ENCODE data around the gene DIRAS1. TPM values are rescaled to one million over a fixed set of nuclear protein-coding genes. Genes with fewer than 3 reads are reported as not detected.

DIRAS1 gene
- polyA plus RNA-seq, 1 experiment = 12.5 TPM

GRCh38 chr19:2743099-2743498, 21.9 kb upstream of the DIRAS1 start:
- Histone ChIP-seq H3K4me3 (ENCODE audit: low read depth, low read length) (no peak overlapping the region), H3K9me3 (ENCODE audit: control insufficient read depth, insufficient read depth, low read length) (peaks cover 3% of the 10 kb centered on the region; the same call in 1 of the 2 replicates), H3K27me3 (ENCODE audit: control insufficient read depth, insufficient read depth, low read length) (no peaks in the 10 kb centered on the region), H3K27ac (ENCODE audit: low read depth, low read length) (no peak overlapping the region)
- no peak for DNase-seq (ENCODE audit: low read depth, low spot score)
- ChIA-PET CTCF (interaction anchor here (1.3 kb wide), 1 partner anchor 95 kb away, joined by 4 read pairs; no protein-coding TSS in a partner anchor), POLR2A (no interaction called here)
- no peak for TF ChIP-seq CTCF (IDR thresholded peaks at IDR 0.05; ENCODE audit: low read depth, low read length)

- no peaks in the 10 kb centered on the region for H3K27me3 ChIP-seq (ENCODE audit: control insufficient read depth, insufficient read depth, low read length)
- POLR2A ChIA-PET = no interaction called here
- H3K9me3 ChIP-seq (ENCODE audit: control insufficient read depth, insufficient read depth, low read length) = peaks cover 13% of the 10 kb centered on the region
- CTCF ChIA-PET = no interaction called here
- no peak for DNase-seq (ENCODE audit: low read depth, low spot score)
- no peak overlapping the region for H3K4me3 ChIP-seq (ENCODE audit: low read depth, low read length)
- TF ChIP-seq CTCF (IDR thresholded peaks at IDR 0.05; ENCODE audit: low read depth, low read length) = no peak
- no peak overlapping the region for H3K27ac ChIP-seq (ENCODE audit: low read depth, low read length)
Observed at GRCh38 chr19:2740314-2740656, 19.1 kb upstream of the DIRAS1 start.

GRCh38 chr19:2739602-2740313, 18.6 kb upstream of the DIRAS1 start, which contains the start of gene SLC39A3:
SLC39A3 (minus strand) TSS chr19:2740017; CDS start chr19:2737257, 2,760 bp downstream.
- Histone ChIP-seq H3K27ac (ENCODE audit: low read depth, low read length) (no peak within 1 kb of the TSS), H3K4me3 (ENCODE audit: low read depth, low read length) (peak within 1 kb of the TSS; percentile 97), H3K9me3 (ENCODE audit: control insufficient read depth, insufficient read depth, low read length) (peaks cover 13% of the 10 kb centered on the region), H3K27me3 (ENCODE audit: control insufficient read depth, insufficient read depth, low read length) (no peaks in the 10 kb centered on the region)
- peak; percentile 98 for DNase-seq (ENCODE audit: low read depth, low spot score)
- TF ChIP-seq CTCF (IDR thresholded peaks at IDR 0.05; ENCODE audit: low read depth, low read length) = peak; percentile 19
- ChIA-PET CTCF (interaction anchor here (2.5 kb wide), 1 partner anchor 9 kb away, joined by 9 read pairs; no protein-coding TSS in a partner anchor), POLR2A (no interaction called here)

GRCh38 chr19:2736550-2737190, 15.5 kb upstream of the DIRAS1 start:
- Histone ChIP-seq H3K27me3 (ENCODE audit: control insufficient read depth, insufficient read depth, low read length) (no peaks in the 10 kb centered on the region), H3K4me3 (ENCODE audit: low read depth, low read length) (no peak overlapping the region), H3K27ac (ENCODE audit: low read depth, low read length) (no peak overlapping the region), H3K9me3 (ENCODE audit: control insufficient read depth, insufficient read depth, low read length) (peaks cover 13% of the 10 kb centered on the region)
- no peak for DNase-seq (ENCODE audit: low read depth, low spot score)
- CTCF ChIA-PET = no interaction called here
- no peak for TF ChIP-seq CTCF (IDR thresholded peaks at IDR 0.05; ENCODE audit: low read depth, low read length)
- POLR2A ChIA-PET = interaction anchor here (0.6 kb wide), 1 partner anchor 193 kb away, joined by 3 read pairs; no protein-coding TSS in a partner anchor

- no peaks in the 10 kb centered on the region for H3K27me3 ChIP-seq (ENCODE audit: control insufficient read depth, insufficient read depth, low read length)
- POLR2A ChIA-PET = no interaction called here
- no peak overlapping the region for H3K27ac ChIP-seq (ENCODE audit: low read depth, low read length)
- DNase-seq (ENCODE audit: low read depth, low spot score) = no peak
- no peak for TF ChIP-seq CTCF (IDR thresholded peaks at IDR 0.05; ENCODE audit: low read depth, low read length)
- CTCF ChIA-PET = no interaction called here
- H3K9me3 ChIP-seq (ENCODE audit: control insufficient read depth, insufficient read depth, low read length) = peaks cover 13% of the 10 kb centered on the region
- no peak overlapping the region for H3K4me3 ChIP-seq (ENCODE audit: low read depth, low read length)
Observed at GRCh38 chr19:2735374-2735773, 14.2 kb upstream of the DIRAS1 start.

All from AG04450 (cell line).